ENCODE data around the gene GKN1.
"Not testable (repeated sequence)": the region's sequence is repeated elsewhere in the genome, so short reads cannot be mapped to it uniquely, and the experiment has no call there.

Gene GKN1

GRCh38 chr2:68951899-68952298, 22.5 kb upstream of the GKN1 start:
- H3K27ac ChIP-seq: no peak overlapping the region
- ChIA-PET CTCF (interaction anchor here (1.2 kb wide), 1 partner anchor 9 kb away, joined by 6 read pairs; no protein-coding TSS in a partner anchor), POLR2A (ENCODE audit: low non-redundant PET) (no interaction called here)
- no peak for DNase-seq (ENCODE audit: low spot score)
- TF ChIP-seq CTCF (conservative IDR thresholded peaks at IDR 0.05; ENCODE audit: low read depth): no peak

- POLR2A ChIA-PET (ENCODE audit: low non-redundant PET): no interaction called here
- no peak for TF ChIP-seq CTCF (conservative IDR thresholded peaks at IDR 0.05; ENCODE audit: low read depth)
- CTCF ChIA-PET: interaction anchor here (0.7 to 1.2 kb wide), 2 partner anchors 10 to 115 kb away, joined by 3 to 6 read pairs; no protein-coding TSS in a partner anchor
- no peak within 1 kb of the TSS for H3K27ac ChIP-seq
- DNase-seq (ENCODE audit: low spot score): no peak
Measured at GRCh38 chr2:68952887-68953521, 21.4 kb upstream of the GKN1 start, which contains the start of gene GKN2. Gene GKN2 (minus strand): TSS chr2:68952893. CDS start chr2:68952861, 32 bp downstream.

- DNase-seq (ENCODE audit: low spot score); POLR2A ChIA-PET (ENCODE audit: low non-redundant PET); CTCF ChIA-PET; H3K27ac ChIP-seq: not testable (repeated sequence)
Measured at GRCh38 chr2:68955432-68955831, 19.0 kb upstream of the GKN1 start.

GRCh38 chr2:68959001-68959400, 15.4 kb upstream of the GKN1 start:
- CTCF ChIA-PET: no interaction called here
- DNase-seq (ENCODE audit: low spot score): no peak
- H3K27ac ChIP-seq: no peak overlapping the region
- POLR2A ChIA-PET (ENCODE audit: low non-redundant PET): no interaction called here
- no peak for TF ChIP-seq CTCF (conservative IDR thresholded peaks at IDR 0.05; ENCODE audit: low read depth)

GRCh38 chr2:68961380-68961779, 13.1 kb upstream of the GKN1 start:
- H3K27ac ChIP-seq: no peak overlapping the region
- CTCF ChIA-PET: interaction anchor here (0.7 kb wide), 1 partner anchor 43 kb away, joined by 4 read pairs; no protein-coding TSS in a partner anchor
- POLR2A ChIA-PET (ENCODE audit: low non-redundant PET): no interaction called here
- TF ChIP-seq CTCF (conservative IDR thresholded peaks at IDR 0.05; ENCODE audit: low read depth): no peak
- no peak for DNase-seq (ENCODE audit: low spot score)

GRCh38 chr2:68964282-68964681, 10.2 kb upstream of the GKN1 start:
- H3K27ac ChIP-seq: no peak overlapping the region
- CTCF ChIA-PET: no interaction called here
- no peak for TF ChIP-seq CTCF (conservative IDR thresholded peaks at IDR 0.05; ENCODE audit: low read depth)
- POLR2A ChIA-PET (ENCODE audit: low non-redundant PET): no interaction called here
- no peak for DNase-seq (ENCODE audit: low spot score)

GRCh38 chr2:68968221-68968620, 6.2 kb upstream of the GKN1 start:
- TF ChIP-seq CTCF (conservative IDR thresholded peaks at IDR 0.05; ENCODE audit: low read depth): no peak
- no peak for DNase-seq (ENCODE audit: low spot score)
- ChIA-PET POLR2A (ENCODE audit: low non-redundant PET) (no interaction called here), CTCF (interaction anchor here (0.7 kb wide), 1 partner anchor 33 kb away, joined by 3 read pairs; no protein-coding TSS in a partner anchor)
- H3K27ac ChIP-seq: no peak overlapping the region
